NT2/D1 (cell line): Measurements from ENCODE around the gene PSKH1.
"Not testable (repeated sequence)": the region's sequence is repeated elsewhere in the genome, so short reads cannot be mapped to it uniquely, and the experiment has no call there.

ENCODE experiments used
- DNase-seq: peaks from one replicate; pipeline ENCODE4 v3.0.0-alpha.2; 2011; ENCODE audit warnings: low read depth, low spot score
- H3K27me3 ChIP-seq: 2 replicates; pipeline ENCODE4 v1.6.0; 2011; ENCODE audit warnings: mild to moderate bottlenecking; ENCODE audit not compliant: insufficient read length, insufficient read depth
- H3K36me3 ChIP-seq: 2 replicates; pipeline ENCODE4 v1.6.1; 2011; ENCODE audit warnings: mild to moderate bottlenecking, low read length, mixed read lengths; ENCODE audit not compliant: insufficient read depth, insufficient read length
- H3K4me1 ChIP-seq: 2 replicates; pipeline ENCODE4 v1.5.1; 2011; ENCODE audit not compliant: insufficient read depth, insufficient read length
- H3K4me3 ChIP-seq: 2 replicates; pipeline ENCODE4 v1.5.1; 2011; ENCODE audit warnings: low read depth; ENCODE audit not compliant: insufficient read length
- H3K9ac ChIP-seq: 2 replicates; pipeline ENCODE4 v1.6.0; 2011; ENCODE audit warnings: low read depth; ENCODE audit not compliant: insufficient read length
- H3K9me3 ChIP-seq: 2 replicates; pipeline ENCODE4 v1.5.1; 2011; ENCODE audit warnings: mild to moderate bottlenecking, low read length; ENCODE audit not compliant: insufficient read depth
- SUZ12 ChIP-seq: IDR thresholded peaks from 2 replicates; pipeline ENCODE4 v1.6.1; 2011; ENCODE audit not compliant: insufficient read length, insufficient read depth; ENCODE audit errors: extremely low read depth
- YY1 ChIP-seq: IDR thresholded peaks from 2 replicates; pipeline ENCODE4 v1.6.1; 2011; ENCODE audit not compliant: insufficient read length, insufficient read depth
- ZNF274 ChIP-seq: IDR thresholded peaks from 2 replicates; pipeline ENCODE4 v1.6.1; 2011; ENCODE audit warnings: mild to moderate bottlenecking, low read depth, low read length

Gene PSKH1

GRCh38 chr16:67934306-67935100 is 41.4 kb downstream of the PSKH1 start:
- H3K9me3 ChIP-seq: no peaks in the 10 kb centered on the region
- H3K9ac ChIP-seq: peak overlapping the region; percentile 97
- no peak for DNase-seq
- H3K36me3 ChIP-seq: peaks cover 48% of the 10 kb centered on the region
- no peaks in the 10 kb centered on the region for H3K27me3 ChIP-seq
- TF ChIP-seq YY1 (no peak), SUZ12 (no peak), ZNF274 (no peak)
- H3K4me3 ChIP-seq: peak overlapping the region; percentile 95
- H3K4me1 ChIP-seq: peaks cover 15% of the 10 kb centered on the region

DNA sequence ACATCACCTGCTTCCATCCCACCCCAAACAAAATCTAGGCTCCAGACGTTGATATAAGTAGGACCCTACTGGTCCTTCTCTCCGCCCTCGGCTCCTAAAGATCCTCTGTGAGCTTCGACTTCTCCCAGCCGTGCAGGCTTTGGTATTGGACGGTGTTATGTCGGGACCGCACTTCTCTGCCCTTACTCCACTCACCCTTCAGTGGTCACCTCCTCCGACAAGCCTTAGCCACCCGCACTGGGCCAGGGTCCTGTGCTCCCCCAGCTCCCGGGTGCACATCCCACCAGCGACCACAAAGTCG is 42.0 kb downstream of the PSKH1 start:
- H3K9me3 ChIP-seq: no peaks in the 10 kb centered on the region
- H3K4me3 ChIP-seq: peak overlapping the region; percentile 95
- H3K27me3 ChIP-seq: no peaks in the 10 kb centered on the region
- no peak for TF ChIP-seq ZNF274
- TF ChIP-seq YY1: no peak
- TF ChIP-seq SUZ12: no peak
- peaks cover 48% of the 10 kb centered on the region for H3K36me3 ChIP-seq
- peaks cover 15% of the 10 kb centered on the region for H3K4me1 ChIP-seq
- H3K9ac ChIP-seq: peak overlapping the region; percentile 97
- no peak for DNase-seq

DNA sequence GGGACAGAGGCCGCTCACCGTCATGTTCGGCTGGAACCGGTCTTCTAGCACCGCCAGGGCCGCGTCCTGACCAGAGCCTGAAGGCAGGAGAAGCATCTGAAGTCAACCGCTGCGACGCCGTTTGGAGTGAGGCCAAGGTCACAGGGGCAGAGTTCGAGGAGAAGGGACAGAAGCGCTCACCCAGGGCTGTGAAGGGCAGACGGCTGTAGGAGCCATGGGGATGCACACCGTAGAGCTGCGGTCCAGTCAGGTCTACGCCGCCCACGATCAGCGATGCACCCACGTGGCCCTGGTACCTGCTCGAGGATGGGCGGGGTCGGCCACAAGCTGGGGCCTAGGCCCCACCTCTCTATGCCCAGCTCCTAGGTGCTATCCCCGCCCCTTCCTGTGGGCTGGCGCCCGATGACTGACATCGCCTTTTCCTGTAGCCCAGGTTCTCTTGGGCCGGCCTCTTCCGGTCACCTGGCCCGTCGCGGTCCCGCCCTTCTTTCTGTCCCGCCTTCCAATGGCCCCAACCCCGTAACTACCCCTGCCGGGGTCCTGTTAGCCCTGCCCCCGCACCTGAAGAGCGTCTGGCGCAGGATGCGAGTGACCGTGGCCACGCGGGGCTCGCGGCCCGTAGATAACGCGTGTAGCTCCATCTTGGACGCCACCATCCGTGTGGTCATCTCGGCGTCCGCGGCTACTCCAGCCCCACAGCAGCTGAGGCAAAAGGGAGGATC is 42.5 kb downstream of the PSKH1 start:
- Histone ChIP-seq H3K36me3 (peaks cover 48% of the 10 kb centered on the region), H3K4me3 (peak overlapping the region; percentile 95), H3K4me1 (peaks cover 15% of the 10 kb centered on the region), H3K9me3 (no peaks in the 10 kb centered on the region), H3K27me3 (no peaks in the 10 kb centered on the region), H3K9ac (peak overlapping the region; percentile 97)
- TF ChIP-seq YY1 (peak; percentile 22), SUZ12 (no peak), ZNF274 (no peak)
- peak; percentile 95 for DNase-seq

- peaks cover 48% of the 10 kb centered on the region for H3K36me3 ChIP-seq
- no peak for TF ChIP-seq ZNF274
- DNase-seq: no peak
- H3K4me1 ChIP-seq: peaks cover 15% of the 10 kb centered on the region
- peak within 1 kb of the TSS; percentile 89 for H3K9ac ChIP-seq
- H3K4me3 ChIP-seq: peak within 1 kb of the TSS; percentile 95
- no peaks in the 10 kb centered on the region for H3K27me3 ChIP-seq
- no peaks in the 10 kb centered on the region for H3K9me3 ChIP-seq
Measured at GRCh38 chr16:67936124-67936879, 43.2 kb downstream of the PSKH1 start, which contains the start of gene PSMB10. TSS of gene PSMB10 (minus strand) at chr16:67936850. CDS start at chr16:67936749, 101 bp downstream.

GRCh38 chr16:67936880-67937605 is 44.0 kb downstream of the PSKH1 start:
- peak overlapping the region; percentile 89 for H3K9ac ChIP-seq
- H3K27me3 ChIP-seq: no peaks in the 10 kb centered on the region
- peak overlapping the region; percentile 95 for H3K4me3 ChIP-seq
- peaks cover 11% of the 10 kb centered on the region for H3K4me1 ChIP-seq
- TF ChIP-seq ZNF274: no peak
- no peak for TF ChIP-seq YY1
- no peak for TF ChIP-seq SUZ12
- no peaks in the 10 kb centered on the region for H3K9me3 ChIP-seq
- DNase-seq: no peak
- H3K36me3 ChIP-seq: peaks cover 48% of the 10 kb centered on the region

- peaks cover 13% of the 10 kb centered on the region for H3K4me1 ChIP-seq
- H3K9ac ChIP-seq, H3K4me3 ChIP-seq, H3K9me3 ChIP-seq, H3K27me3 ChIP-seq, DNase-seq: not testable (repeated sequence)
- H3K36me3 ChIP-seq: peaks cover 49% of the 10 kb centered on the region
Measured at GRCh38 chr16:67937713-67938112, 44.7 kb downstream of the PSKH1 start.

DNA sequence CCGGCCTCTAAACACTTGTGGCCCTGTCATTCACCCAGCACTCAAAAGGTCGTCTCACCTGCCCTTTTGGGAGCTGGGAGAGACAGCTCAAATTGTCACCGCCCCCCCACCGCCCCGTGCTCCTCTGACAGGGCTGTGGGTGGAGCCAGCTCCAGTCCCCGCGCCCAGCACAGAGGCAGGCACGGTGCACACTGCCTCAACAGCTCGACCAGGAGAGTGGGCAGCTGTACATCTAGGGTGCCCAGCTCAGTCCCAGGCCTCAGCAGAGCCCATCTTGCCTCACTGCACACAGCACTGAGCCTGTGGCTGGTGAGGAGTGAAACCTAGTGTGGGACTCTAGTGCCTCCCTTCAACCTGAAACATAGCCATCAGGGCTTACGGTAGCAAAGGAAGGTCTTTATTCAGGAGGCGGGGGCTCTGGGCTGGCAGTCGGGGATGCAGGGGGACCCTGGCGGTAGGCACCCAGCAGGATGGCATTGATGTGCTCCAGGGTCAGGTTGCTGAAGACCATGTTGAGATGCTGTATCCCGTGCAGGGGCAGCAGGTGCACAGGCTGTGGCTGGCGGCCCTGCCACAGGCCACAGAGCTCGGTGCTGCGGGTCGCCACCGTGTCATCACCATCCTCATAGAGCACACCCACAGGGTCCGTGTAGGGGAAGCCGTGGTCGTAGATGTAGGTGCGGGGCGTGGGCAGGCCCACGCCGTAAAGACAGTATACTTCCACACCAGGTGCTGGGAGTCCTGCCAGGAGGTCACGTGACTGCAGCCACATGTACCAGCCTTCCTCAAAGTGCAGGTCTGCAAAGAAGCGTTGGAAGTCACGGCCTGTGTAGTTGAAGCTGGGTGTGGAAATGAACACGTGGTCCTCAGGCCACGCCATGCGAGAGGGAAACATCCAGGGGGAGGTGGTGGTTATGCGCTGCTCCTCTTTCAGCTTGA is 46.7 kb downstream of the PSKH1 start:
- Histone ChIP-seq H3K4me1 (peaks cover 16% of the 10 kb centered on the region), H3K36me3 (peaks cover 60% of the 10 kb centered on the region), H3K9me3 (no peaks in the 10 kb centered on the region), H3K27me3 (no peaks in the 10 kb centered on the region), H3K9ac (no peak overlapping the region), H3K4me3 (no peak overlapping the region)
- no peak for DNase-seq
- no peak for TF ChIP-seq SUZ12
- TF ChIP-seq ZNF274: no peak
- no peak for TF ChIP-seq YY1
